Memory B cell (primary cell): ENCODE data around the gene ACOT7.
A peak's percentile ranks its signal among the peaks of the same experiment; 100 is the strongest.

Source experiments
- ATAC-seq: fragments of 150-1000 bp; cut with Tn5 transposase; 2 replicates; pipeline ENCODE4 v1.10.0; 2021; ENCODE audit warnings: low read depth, mild to moderate bottlenecking, moderate library complexity
- DNase-seq, 2 donors: peaks; one replicate each; pipeline ENCODE4 v3.0.0; 2022; ENCODE audit warnings: low spot score in 2 of 2
- H3K27ac Mint-ChIP-seq: one replicate; pipeline ENCODE4 v1.8.0; 2022; ENCODE audit warnings: mild to moderate bottlenecking, moderate library complexity, mixed read lengths
- H3K27me3 Mint-ChIP-seq: one replicate; pipeline ENCODE4 v1.8.0; 2022; ENCODE audit warnings: mixed read lengths
- H3K36me3 Mint-ChIP-seq: one replicate; pipeline ENCODE4 v1.8.0; 2022; ENCODE audit warnings: mild to moderate bottlenecking, mixed read lengths
- H3K4me1 Mint-ChIP-seq: one replicate; pipeline ENCODE4 v1.8.0; 2022; ENCODE audit warnings: mixed read lengths
- H3K4me3 Mint-ChIP-seq: one replicate; pipeline ENCODE4 v1.8.0; 2022; ENCODE audit warnings: mild to moderate bottlenecking, moderate library complexity, mixed read lengths
- H3K9me3 Mint-ChIP-seq: one replicate; pipeline ENCODE4 v1.8.0; 2022; ENCODE audit warnings: mixed read lengths

ACOT7 gene

GRCh38 chr1:6259491-6260362 is 133.8 kb downstream of the ACOT7 start:
- Mint-ChIP-seq H3K36me3 (no peaks in the 10 kb centered on the region), H3K9me3 (no peaks in the 10 kb centered on the region), H3K27ac (no peak overlapping the region), H3K4me3 (peak overlapping the region; percentile 64), H3K27me3 (peaks cover 10% of the 10 kb centered on the region), H3K4me1 (peaks cover 2% of the 10 kb centered on the region)
- peak; percentile 58 to 65 for DNase-seq
- ATAC-seq: peak; percentile 84

DNA sequence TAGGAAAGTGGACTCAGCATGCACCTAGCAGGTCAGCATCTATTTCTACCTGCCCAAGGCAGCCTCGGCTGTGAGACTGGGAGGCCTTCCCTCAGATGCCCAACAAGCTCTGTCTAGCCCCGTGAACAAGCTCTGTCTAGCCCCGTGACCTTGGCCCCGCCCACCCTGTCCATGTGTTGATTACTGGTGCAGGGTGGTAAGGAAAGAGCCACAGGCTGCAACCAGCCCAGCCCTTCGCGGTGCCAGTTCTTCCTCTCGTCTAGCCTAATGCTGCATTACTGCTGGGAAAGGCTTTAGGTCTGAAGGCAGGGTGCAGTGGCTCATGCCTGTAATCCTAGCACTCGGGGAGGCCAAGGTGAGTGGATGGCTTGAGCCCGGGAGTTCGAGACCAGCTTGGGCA is 134.9 kb downstream of the ACOT7 start:
- Mint-ChIP-seq H3K36me3 (no peaks in the 10 kb centered on the region), H3K9me3 (no peaks in the 10 kb centered on the region), H3K4me3 (no peak overlapping the region), H3K27ac (no peak overlapping the region), H3K4me1 (peaks cover 2% of the 10 kb centered on the region), H3K27me3 (peaks cover 9% of the 10 kb centered on the region)
- no peak for ATAC-seq
- no peak for DNase-seq

DNA sequence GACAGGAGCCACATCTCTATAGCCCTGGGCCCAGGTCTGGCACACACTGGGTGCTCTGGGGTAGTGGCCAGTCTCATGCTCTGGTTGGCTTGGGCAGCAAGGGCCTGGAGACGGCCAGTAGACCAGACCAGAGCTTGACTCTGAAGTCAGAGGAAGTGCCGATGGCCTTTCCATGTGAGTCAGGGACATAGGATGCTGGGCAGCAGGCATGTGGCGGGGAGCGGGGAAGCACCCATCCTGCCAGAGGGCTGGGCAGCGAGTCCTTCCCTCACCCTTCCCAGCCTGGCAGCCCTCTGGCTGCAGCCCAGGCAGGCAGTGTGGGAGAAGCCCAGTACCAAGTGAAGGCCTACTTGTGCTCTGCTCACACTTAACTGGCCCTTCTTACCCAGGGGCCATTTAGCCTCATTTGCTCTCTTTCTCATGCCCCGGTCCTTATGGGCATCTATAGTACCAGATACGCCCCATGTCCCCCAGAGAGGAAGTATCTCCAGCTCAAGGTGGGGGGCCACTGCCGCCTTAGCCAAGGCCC is 136.0 kb downstream of the ACOT7 start:
- H3K4me3 Mint-ChIP-seq: no peak overlapping the region
- no peak for ATAC-seq
- no peaks in the 10 kb centered on the region for H3K36me3 Mint-ChIP-seq

DNA sequence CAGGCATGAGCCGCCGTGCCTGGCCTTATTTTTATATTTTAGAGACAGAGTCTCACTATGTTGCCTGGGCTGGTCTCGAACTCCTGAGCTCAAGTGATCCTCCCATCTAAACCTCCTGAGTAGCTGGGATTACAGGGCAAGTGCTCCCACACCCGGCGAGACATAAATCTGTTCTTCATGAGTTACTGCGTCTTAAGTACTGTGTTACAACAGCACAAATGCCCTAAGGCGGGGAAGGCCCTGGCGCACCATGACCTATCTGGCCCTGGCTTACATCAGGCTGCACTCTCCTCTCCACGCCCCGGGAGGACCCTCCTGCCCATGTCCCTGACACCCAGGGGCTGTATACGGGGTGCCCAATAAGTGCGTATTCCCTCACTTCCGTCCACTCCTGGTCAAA is 136.9 kb downstream of the ACOT7 start:
- ATAC-seq (no peak), DNase-seq (no peak)
- Mint-ChIP-seq H3K27ac (no peak overlapping the region), H3K9me3 (no peaks in the 10 kb centered on the region), H3K4me3 (no peak overlapping the region), H3K27me3 (peaks cover 4% of the 10 kb centered on the region), H3K4me1 (no peaks in the 10 kb centered on the region), H3K36me3 (no peaks in the 10 kb centered on the region)

More for the DNA sequence above, 136.0 kb downstream of the ACOT7 start:
- peaks cover 2% of the 10 kb centered on the region for H3K4me1 Mint-ChIP-seq
- DNase-seq: no peak
- H3K27ac Mint-ChIP-seq: no peak overlapping the region
- H3K9me3 Mint-ChIP-seq: no peaks in the 10 kb centered on the region
- peaks cover 7% of the 10 kb centered on the region for H3K27me3 Mint-ChIP-seq

DNA sequence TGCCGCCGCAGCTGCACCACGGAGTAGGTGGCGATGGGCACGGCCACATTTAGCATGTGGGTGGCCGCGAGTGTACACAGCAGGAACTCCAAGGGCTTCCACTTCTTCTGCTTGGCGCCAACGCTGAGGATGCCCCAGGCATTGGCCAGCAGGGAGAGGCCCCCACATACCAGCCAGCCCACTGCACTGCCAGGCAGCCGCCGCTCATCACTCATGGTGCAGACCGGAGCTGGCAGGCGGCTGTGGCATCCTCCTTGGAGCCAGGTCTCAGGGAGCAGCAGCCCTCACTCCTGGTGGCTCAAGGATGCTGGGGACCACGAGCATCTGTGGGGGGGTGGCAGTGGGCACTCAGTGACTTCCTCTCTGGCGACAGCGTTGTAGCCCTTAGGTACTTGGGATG is 138.9 kb downstream of the ACOT7 start:
- H3K27me3 Mint-ChIP-seq: peaks cover 14% of the 10 kb centered on the region
- ATAC-seq (no peak), DNase-seq (no peak)
- no peak overlapping the region for H3K4me3 Mint-ChIP-seq
- H3K36me3 Mint-ChIP-seq: no peaks in the 10 kb centered on the region
- no peaks in the 10 kb centered on the region for H3K9me3 Mint-ChIP-seq
- no peak overlapping the region for H3K27ac Mint-ChIP-seq
- no peaks in the 10 kb centered on the region for H3K4me1 Mint-ChIP-seq

- Mint-ChIP-seq H3K27me3 (peaks cover 14% of the 10 kb centered on the region), H3K4me3 (no peak overlapping the region), H3K27ac (no peak overlapping the region), H3K36me3 (no peaks in the 10 kb centered on the region), H3K4me1 (no peaks in the 10 kb centered on the region), H3K9me3 (no peaks in the 10 kb centered on the region)
- ATAC-seq: no peak
- DNase-seq: no peak
Measured at GRCh38 chr1:6253380-6253779, 140.2 kb downstream of the ACOT7 start.

DNA sequence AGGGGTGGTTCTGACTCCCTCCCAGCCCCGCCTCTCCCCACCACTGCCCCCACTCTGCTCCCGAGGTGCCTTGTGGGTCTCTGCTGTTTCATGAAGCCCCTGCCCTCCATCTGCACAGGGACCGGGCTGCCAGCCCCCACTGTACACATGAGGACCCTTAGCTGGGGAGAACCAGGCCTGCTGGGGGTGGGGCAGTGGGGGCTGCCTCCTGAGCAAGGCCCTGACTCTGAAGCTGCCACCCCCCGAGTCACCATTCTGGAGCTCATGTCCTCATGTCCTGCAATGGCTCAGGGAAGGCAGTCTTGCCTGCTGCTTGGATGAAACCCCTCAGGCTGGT is 141.2 kb downstream of the ACOT7 start:
- Mint-ChIP-seq H3K4me1 (no peaks in the 10 kb centered on the region), H3K36me3 (no peaks in the 10 kb centered on the region), H3K27ac (no peak overlapping the region), H3K27me3 (peaks cover 18% of the 10 kb centered on the region), H3K4me3 (no peak overlapping the region), H3K9me3 (no peaks in the 10 kb centered on the region)
- no peak for DNase-seq
- no peak for ATAC-seq

- no peaks in the 10 kb centered on the region for H3K4me1 Mint-ChIP-seq
- H3K36me3 Mint-ChIP-seq: no peaks in the 10 kb centered on the region
- no peaks in the 10 kb centered on the region for H3K9me3 Mint-ChIP-seq
- DNase-seq (no peak), ATAC-seq (no peak)
- no peak overlapping the region for H3K4me3 Mint-ChIP-seq
- no peak overlapping the region for H3K27ac Mint-ChIP-seq
- peaks cover 21% of the 10 kb centered on the region for H3K27me3 Mint-ChIP-seq
Measured at GRCh38 chr1:6251681-6252373, 141.7 kb downstream of the ACOT7 start.

DNA sequence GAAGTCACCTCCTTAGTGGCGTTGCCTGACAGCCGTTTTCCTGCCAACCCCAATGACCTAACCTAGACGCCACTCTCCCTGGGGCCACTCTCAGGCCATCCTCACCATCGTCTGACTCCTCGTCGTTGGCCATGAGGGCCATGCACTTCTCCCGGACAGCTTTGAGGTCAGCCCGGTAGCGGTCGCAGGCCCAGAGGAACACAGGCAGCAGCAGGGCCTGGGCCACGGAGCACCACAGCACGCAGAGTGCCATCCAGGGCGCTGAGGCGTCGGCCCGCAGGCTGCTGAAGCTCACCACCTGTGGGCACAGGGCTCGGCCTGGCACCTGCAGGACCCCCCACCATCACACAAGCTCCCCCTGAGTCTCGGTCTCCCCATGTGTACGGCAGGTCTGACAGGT is 142.3 kb downstream of the ACOT7 start:
- Mint-ChIP-seq H3K9me3 (no peaks in the 10 kb centered on the region), H3K4me1 (peaks cover 3% of the 10 kb centered on the region), H3K27me3 (peaks cover 25% of the 10 kb centered on the region), H3K27ac (no peak overlapping the region), H3K4me3 (no peak overlapping the region), H3K36me3 (no peaks in the 10 kb centered on the region)
- ATAC-seq: no peak
- DNase-seq: no peak

GRCh38 chr1:6249739-6250689 is 143.6 kb downstream of the ACOT7 start:
- H3K4me3 Mint-ChIP-seq: no peak overlapping the region
- peaks cover 25% of the 10 kb centered on the region for H3K27me3 Mint-ChIP-seq
- DNase-seq: no peak
- peaks cover 3% of the 10 kb centered on the region for H3K4me1 Mint-ChIP-seq
- ATAC-seq: no peak
- no peak overlapping the region for H3K27ac Mint-ChIP-seq
- H3K36me3 Mint-ChIP-seq: no peaks in the 10 kb centered on the region
- H3K9me3 Mint-ChIP-seq: no peaks in the 10 kb centered on the region

DNA sequence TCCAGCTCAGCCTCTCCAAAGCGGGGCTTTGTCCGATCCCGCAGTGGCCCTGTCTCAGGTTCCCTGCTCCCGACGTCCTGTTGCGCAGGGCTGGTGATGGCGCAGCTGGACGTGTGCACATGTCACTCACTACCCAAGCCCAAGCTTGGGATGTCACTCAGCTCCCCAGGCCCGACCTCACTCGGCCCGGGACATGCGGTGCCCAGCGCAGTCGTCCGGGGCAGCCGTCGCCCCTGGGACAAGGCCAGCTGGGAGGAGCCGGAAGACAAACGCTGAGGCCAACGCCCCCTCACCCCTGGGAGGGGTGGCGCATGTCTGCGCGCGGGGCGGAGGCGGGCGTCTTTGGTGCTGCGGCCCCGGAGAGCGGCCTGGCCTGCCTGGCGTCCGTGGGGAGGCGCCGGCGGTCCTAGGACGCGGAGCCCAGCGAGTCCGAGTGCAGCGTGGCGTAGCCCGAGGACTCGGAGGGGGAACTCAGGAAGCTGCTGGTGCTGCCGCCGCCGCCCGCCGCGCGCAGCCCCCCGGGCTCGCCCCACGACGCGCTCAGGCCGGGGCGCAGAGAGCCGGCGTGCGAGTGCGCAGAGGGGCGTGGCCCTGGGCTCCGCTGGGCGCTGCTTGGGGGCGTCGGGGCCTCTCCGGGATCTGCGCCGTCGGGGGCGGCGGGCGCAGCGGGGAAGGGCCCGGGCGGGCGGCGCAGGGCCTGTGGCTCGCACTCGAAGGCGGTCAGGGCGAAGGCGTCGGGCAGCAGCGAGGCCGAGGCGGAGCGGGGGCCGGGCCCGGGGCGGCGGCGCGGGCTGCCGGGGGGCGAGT is 144.4 kb downstream of the ACOT7 start:
- no peak overlapping the region for H3K4me3 Mint-ChIP-seq
- H3K27me3 Mint-ChIP-seq: peaks cover 26% of the 10 kb centered on the region
- no peaks in the 10 kb centered on the region for H3K36me3 Mint-ChIP-seq
- no peak for ATAC-seq
- H3K27ac Mint-ChIP-seq: no peak overlapping the region
- no peak for DNase-seq
- no peaks in the 10 kb centered on the region for H3K9me3 Mint-ChIP-seq
- peaks cover 3% of the 10 kb centered on the region for H3K4me1 Mint-ChIP-seq

DNA sequence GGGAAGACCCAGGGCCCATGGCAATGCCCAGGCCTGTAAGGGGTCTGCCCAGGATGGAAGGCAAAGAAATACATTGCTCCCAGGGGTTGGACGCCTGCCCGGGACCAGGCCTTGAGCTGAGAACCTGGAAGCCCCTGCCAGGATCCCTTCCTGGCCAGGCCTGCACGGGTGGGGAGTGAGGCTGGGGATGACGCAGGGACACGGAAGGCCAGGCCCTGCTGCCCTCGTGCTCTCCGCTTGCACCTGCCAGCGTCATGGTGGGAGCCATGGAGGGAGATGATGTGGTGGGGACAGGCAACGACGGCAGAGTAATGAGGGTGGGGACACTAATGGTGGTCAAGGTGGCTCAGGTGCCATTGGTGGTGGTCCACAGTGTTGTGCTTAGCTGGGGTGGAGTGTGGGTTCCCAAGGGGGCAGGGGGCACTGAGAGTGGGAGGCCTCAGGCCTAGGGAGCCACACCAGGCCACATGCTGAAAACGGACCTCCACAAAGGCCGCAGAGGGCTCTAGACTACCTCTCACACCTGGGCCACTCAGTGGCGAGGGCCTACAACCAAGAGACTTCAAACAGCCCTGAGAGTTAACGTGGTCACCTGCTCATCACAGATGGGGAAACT is 145.3 kb downstream of the ACOT7 start:
- DNase-seq: no peak
- Mint-ChIP-seq H3K4me3 (no peak overlapping the region), H3K27me3 (peaks cover 29% of the 10 kb centered on the region), H3K27ac (no peak overlapping the region), H3K4me1 (peaks cover 3% of the 10 kb centered on the region), H3K9me3 (no peaks in the 10 kb centered on the region), H3K36me3 (no peaks in the 10 kb centered on the region)
- no peak for ATAC-seq

DNA sequence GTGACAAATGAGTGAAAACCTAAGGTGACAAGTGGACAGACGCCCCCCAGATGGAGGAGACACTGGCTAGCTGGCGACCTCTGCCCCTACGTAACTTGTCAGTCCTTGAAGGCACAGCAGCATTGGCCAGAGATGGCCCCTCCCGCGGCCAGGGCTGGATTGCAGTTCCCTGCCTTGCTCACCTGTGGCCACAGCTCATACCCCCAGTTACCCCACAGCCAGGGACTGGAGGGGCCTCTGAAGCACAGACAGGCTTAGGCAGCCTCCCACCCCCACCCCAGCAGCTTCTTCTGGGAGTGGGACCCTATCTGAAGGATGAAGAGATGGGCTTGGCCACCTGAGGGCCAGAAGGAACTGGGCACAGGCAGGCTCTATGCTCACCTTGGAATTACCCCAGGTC is 145.9 kb downstream of the ACOT7 start:
- H3K27ac Mint-ChIP-seq: no peak overlapping the region
- DNase-seq (no peak), ATAC-seq (no peak)
- no peaks in the 10 kb centered on the region for H3K9me3 Mint-ChIP-seq
- H3K4me1 Mint-ChIP-seq: peaks cover 3% of the 10 kb centered on the region
- H3K27me3 Mint-ChIP-seq: peaks cover 32% of the 10 kb centered on the region
- H3K36me3 Mint-ChIP-seq: no peaks in the 10 kb centered on the region
- no peak overlapping the region for H3K4me3 Mint-ChIP-seq
